ENCODE data around the gene NTM. TPM values are rescaled to one million over a fixed set of nuclear protein-coding genes. Genes with fewer than 3 reads are reported as not detected.

NTM gene
- total RNA-seq, 1 experiment from 2014 or later = not detected

GRCh38 chr11:131776211-131776610, 405.8 kb downstream of the NTM start:
- Histone ChIP-seq H3K9me2 (ENCODE audit: insufficient read depth) (no peaks in the 10 kb centered on the region), H3K4me3 (replicated peaks in 1 of 2; ENCODE audit: low read depth in 1 of 2, low read length in 2 of 2) (no peak overlapping the region), H3K9me3 (ENCODE audit: control insufficient read depth in 1 of 2, insufficient read depth in 1 of 2, low read depth in 1 of 2, low read length in 2 of 2) (peaks cover 11 to 19% of the 10 kb centered on the region in 2 experiments; a peak in 2 of 4 replicates), H2AFZ (ENCODE audit: low read depth, low read length, poor library complexity, severe bottlenecking) (no peak overlapping the region), H3K4me1 (ENCODE audit: control insufficient read depth in 1 of 2, insufficient read depth in 2 of 2, low read length in 2 of 2) (no peaks in the 10 kb centered on the region), H3K27me3 (ENCODE audit: insufficient read depth, low read length) (no peaks in the 10 kb centered on the region), H3K27ac (ENCODE audit: low read depth, low read length) (no peak overlapping the region), H4K20me1 (ENCODE audit: insufficient read depth) (no peaks in the 10 kb centered on the region), H3K79me2 (ENCODE audit: insufficient read depth, low read length) (no peaks in the 10 kb centered on the region), H3K4me2 (ENCODE audit: low read length) (no peak overlapping the region), H3K36me3 (ENCODE audit: control insufficient read depth in 1 of 2, insufficient read depth in 2 of 2, low read length in 2 of 2) (no peaks in the 10 kb centered on the region), H3K9ac (ENCODE audit: low read length) (no peak overlapping the region)
- ChIA-PET CTCF (no interaction called here), POLR2A (no interaction called here), RAD21 (ENCODE audit: low non-redundant PET in 1 of 2, low total read pairs in 2 of 2, uncharacterized antibody in 2 of 2, unreplicated experiment in 2 of 2) (no interaction called here)
- ATAC-seq = no peak
- no TSS peak for BruUV-seq (replicated peaks)
- TF ChIP-seq SP1 (IDR thresholded peaks at IDR 0.05; ENCODE audit: low read depth) (no peak), SRF (IDR thresholded peaks at IDR 0.05; ENCODE audit: low read depth) (no peak), ZNF274 (IDR thresholded peaks at IDR 0.05; ENCODE audit: low read depth, low read length) (no peak), ZFX (IDR thresholded peaks at IDR 0.05) (no peak), MAX (IDR thresholded peaks at IDR 0.05) (no peak), FOSL1 (IDR thresholded peaks at IDR 0.05; ENCODE audit: low read depth) (no peak), POLR2AphosphoS5 (IDR thresholded peaks at IDR 0.05; ENCODE audit: low read depth, low read length) (no peak), YY1 (IDR thresholded peaks at IDR 0.05; ENCODE audit: extremely low read depth, insufficient replicate concordance, low read depth, low read length) (no peak), CBX3 (IDR thresholded peaks at IDR 0.05; ENCODE audit: low read depth) (no peak)
- intact Hi-C loops (cut with micrococcal nuclease) = no loop called here
- no peak for DNase-seq (ENCODE audit: low read depth, low spot score)

GRCh38 chr11:131785801-131786200, 415.4 kb downstream of the NTM start:
- ChIA-PET CTCF (no interaction called here), POLR2A (no interaction called here), RAD21 (ENCODE audit: low non-redundant PET in 1 of 2, low total read pairs in 2 of 2, uncharacterized antibody in 2 of 2, unreplicated experiment in 2 of 2) (no interaction called here)
- DNase-seq (ENCODE audit: low read depth, low spot score) = no peak
- no peak for ATAC-seq
- no peaks in the 10 kb centered on the region for H3K36me3 ChIP-seq (ENCODE audit: control insufficient read depth in 1 of 2, insufficient read depth in 2 of 2, low read length in 2 of 2)
- no peak overlapping the region for H3K27ac ChIP-seq (ENCODE audit: low read depth, low read length)
- no peak overlapping the region for H3K4me3 ChIP-seq (replicated peaks in 1 of 2; ENCODE audit: low read depth in 1 of 2, low read length in 2 of 2)
- no peak overlapping the region for H3K9ac ChIP-seq (ENCODE audit: low read length)
- H3K9me3 ChIP-seq (ENCODE audit: control insufficient read depth in 1 of 2, insufficient read depth in 1 of 2, low read depth in 1 of 2, low read length in 2 of 2) = peaks cover 0 to 23% of the 10 kb centered on the region in 2 experiments; a peak in 2 of 4 replicates
- intact Hi-C loops (cut with micrococcal nuclease) = no loop called here
- TF ChIP-seq CEBPB (IDR thresholded peaks at IDR 0.05; ENCODE audit: low read depth) (no peak), SRF (IDR thresholded peaks at IDR 0.05; ENCODE audit: low read depth) (no peak), ATF3 (IDR thresholded peaks at IDR 0.05) (no peak), ZBTB33 (IDR thresholded peaks at IDR 0.05; ENCODE audit: extremely low read depth, insufficient replicate concordance, low read length) (no peak), REST (IDR thresholded peaks at IDR 0.05; ENCODE audit: low read depth) (no peak), YY1 (IDR thresholded peaks at IDR 0.05; ENCODE audit: extremely low read depth, insufficient replicate concordance, low read depth, low read length) (no peak), CBX3 (IDR thresholded peaks at IDR 0.05; ENCODE audit: low read depth) (no peak), SIN3A (IDR thresholded peaks at IDR 0.05; ENCODE audit: low read depth) (no peak), FOSL1 (IDR thresholded peaks at IDR 0.05; ENCODE audit: low read depth) (no peak)
- no peak overlapping the region for H2AFZ ChIP-seq (ENCODE audit: low read depth, low read length, poor library complexity, severe bottlenecking)
- no peak overlapping the region for H3K4me2 ChIP-seq (ENCODE audit: low read length)
- no peaks in the 10 kb centered on the region for H3K4me1 ChIP-seq (ENCODE audit: control insufficient read depth in 1 of 2, insufficient read depth in 2 of 2, low read length in 2 of 2)
- no peaks in the 10 kb centered on the region for H3K79me2 ChIP-seq (ENCODE audit: insufficient read depth, low read length)
- H3K9me2 ChIP-seq (ENCODE audit: insufficient read depth) = no peaks in the 10 kb centered on the region
- H4K20me1 ChIP-seq (ENCODE audit: insufficient read depth) = no peaks in the 10 kb centered on the region
- BruUV-seq (replicated peaks) = no TSS peak
- H3K27me3 ChIP-seq (ENCODE audit: insufficient read depth, low read length) = no peaks in the 10 kb centered on the region

All from HCT116 (cell line).